SW 1271 (cell line): ENCODE measurements around the gene GPR33.
"Not testable (repeated sequence)": the region's sequence is repeated elsewhere in the genome, so short reads cannot be mapped to it uniquely, and the experiment has no call there.

Experiments
- DNase-seq, 2 experiments: peaks; one replicate each; lab custom pipeline; 2025; lab: John Stamatoyannopoulos, UW

The GPR33 gene

DNA sequence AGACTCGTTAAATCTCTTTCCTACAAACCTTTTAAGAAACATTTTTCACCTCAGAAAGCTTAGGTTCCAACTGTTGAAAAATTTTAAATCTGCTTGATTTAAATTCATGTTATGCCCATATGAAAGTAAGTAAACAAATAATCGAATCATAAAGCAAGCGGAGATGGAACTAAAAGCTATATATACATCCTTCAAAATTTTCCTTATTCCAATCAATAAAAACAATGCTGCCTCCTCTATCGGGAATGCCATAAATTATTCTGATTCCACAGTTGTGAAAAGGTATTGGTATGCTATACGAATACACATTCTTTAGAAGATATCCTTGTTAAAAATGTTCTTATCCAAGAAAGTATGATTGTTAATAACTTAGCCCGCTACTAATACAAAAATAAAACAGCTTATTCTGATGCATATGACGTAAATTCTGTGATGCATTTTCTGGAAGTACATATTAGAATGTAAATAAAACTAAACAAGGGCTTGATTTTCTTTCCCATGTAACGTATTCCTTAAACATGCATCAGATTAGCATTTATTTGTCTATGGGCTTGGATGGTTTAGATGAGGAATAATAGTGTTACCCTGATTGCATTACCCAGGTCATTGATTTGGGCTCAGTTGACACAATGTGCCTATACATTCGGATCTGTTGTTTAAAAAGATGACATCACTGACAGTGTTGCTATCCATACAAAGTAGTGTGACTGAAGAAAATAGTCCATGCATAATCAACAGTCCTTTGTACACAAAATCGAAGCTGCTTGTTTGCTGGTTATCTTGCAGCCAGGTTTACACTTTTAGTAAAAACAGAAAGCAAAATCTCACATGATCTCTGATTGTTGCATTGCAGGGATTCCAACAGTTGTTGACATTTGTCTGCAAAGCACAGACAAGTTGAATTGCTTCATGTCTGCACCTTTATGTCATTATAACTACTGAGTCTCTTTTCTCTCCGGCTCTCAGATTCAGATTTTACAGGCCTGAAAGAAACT, 29.9 kb downstream of the GPR33 start:
- no peak for DNase-seq

- peak; percentile 88 to 93 for DNase-seq
Observed at GRCh38 chr14:31456841-31457664, 30.8 kb downstream of the GPR33 start, which contains the start of gene DTD2. DTD2 (minus strand) TSS chr14:31457506; CDS start chr14:31457393, 113 bp downstream.

GRCh38 chr14:31449971-31450610, 37.7 kb downstream of the GPR33 start:
- peak in 1 of 2 experiments; percentile 52 for DNase-seq

DNA sequence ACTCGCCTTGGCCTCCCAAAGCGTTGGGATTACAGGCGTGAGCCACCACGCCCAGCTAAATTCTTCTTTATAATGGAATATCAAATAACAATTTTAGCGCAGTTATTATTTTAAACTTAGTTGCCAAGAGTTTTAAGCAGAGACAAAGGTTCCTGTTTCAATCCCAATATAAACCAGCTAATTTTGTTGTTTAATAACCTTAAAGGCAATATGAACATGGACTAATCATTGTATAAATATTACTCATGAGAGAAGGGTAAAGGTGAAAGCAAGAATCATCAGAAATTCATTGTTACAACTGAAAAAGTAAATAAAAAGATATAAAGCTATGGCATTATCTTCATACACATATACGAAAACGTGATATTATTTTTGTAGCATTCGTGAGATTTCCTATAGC, 38.7 kb downstream of the GPR33 start:
- DNase-seq: no peak

DNA sequence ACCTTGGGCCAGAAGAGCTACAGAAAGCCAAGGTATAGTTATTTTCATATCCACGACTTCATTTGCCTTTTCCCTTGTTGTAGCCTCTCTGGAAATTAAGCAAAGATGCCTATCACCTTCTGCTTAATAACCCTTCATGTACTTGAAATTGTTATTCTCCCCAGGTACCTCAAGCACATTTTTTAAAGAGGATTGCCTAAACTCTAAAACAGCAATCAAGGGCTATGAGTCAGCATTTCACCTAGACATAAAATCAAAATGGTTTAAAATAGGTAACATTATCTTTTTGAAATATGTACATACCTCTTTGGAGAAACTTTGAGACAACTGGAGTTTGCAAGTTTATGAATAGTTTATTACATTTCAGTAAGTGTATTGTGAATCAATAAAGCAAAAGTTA, 42.1 kb downstream of the GPR33 start:
- no peak for DNase-seq

DNA sequence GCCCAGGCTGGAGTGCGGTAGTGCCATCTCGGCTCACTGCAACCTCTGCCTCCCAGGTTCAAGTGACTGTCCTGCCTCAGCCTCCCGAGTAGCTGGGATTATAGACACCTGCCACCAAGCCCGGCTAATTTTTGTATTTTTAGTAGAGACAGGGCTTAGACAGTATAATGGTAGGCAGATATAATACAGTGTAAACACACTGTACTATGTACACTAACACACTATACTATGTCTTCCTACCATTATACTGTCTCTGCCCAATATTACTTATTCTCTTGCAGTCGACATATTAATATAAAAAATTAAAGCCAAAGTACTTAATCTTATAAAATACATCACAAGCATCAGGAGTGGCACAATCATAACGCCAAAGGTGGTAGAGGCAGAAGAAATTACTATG, 45.6 kb downstream of the GPR33 start:
- no peak for DNase-seq

DNA sequence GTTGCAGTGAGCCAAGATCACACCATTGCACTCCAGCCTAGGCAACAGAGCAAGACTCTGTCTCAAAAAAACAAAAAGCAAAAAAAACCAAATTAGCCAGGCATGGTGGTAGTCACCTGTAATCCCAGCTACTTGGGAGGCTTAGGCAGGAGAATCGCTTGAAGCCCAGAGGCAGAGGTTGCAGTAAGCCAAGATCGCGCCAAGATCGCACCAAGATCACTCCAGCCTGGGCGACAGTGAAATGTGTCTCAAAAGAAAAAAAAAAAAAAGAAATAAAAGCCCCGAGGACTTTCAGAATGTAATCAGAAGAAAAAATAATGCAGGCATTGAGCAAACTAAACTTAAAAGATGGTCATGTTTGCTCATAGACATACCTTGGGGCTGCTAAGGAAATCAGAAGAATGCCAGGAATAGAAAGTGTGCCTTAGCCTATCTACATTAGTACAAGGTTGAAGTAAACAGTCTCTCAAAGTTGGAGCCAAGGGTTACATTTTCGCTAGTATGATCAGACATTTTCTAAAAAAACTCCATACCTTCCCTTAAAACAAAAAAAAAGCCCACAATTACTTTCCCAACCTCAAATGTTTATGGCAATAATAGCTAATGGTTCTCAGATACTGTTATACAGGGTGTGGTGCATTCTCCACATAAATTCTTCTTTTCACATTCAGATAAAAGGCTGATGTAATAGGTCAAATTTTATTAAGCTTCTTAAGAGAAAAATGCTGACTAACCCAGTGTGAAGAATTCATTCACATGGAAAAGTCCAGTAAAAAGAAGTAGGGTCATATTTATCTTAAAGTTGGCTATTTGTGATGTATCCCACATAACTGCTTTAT, 46.3 kb downstream of the GPR33 start:
- DNase-seq: no peak

DNA sequence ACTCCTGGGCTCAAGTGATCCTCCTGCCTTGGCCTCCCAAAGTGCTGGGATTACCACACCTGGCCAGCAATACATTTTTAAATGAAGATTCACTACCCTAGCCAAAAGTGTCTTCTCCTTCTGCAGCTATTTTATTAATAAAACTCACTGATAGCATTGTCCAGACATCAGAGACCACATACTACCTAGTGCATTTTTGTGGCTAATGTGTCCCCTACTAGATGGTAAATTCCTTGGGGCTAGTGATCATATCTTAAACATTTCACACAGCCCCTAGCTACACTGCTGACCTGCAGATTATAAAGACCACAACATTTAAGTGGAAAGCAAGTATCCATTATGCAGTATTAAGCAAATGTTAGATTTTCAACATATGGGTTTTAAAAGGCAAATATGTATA, 47.6 kb downstream of the GPR33 start:
- no peak for DNase-seq

DNA sequence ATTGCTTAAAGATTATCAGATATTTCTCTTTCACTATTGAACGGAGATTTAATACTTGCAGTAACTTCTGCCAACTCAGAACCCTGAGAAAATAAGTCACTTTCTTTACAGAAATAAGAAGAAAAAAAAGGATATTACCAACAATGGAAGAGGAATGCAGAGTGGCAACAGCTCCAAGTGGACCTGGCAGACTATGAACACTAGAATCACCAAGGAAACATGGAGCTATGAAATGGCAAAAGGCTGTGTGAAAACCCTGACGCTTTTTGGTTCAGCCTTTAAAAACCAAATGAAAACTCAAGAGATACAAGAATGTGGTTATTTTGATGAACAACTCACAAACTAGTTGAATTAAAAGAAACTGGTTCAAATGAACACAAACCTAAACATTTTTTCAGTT, 48.3 kb downstream of the GPR33 start:
- DNase-seq: no peak

GRCh38 chr14:31437045-31437691, 50.7 kb downstream of the GPR33 start:
- not testable (repeated sequence) for DNase-seq

DNA sequence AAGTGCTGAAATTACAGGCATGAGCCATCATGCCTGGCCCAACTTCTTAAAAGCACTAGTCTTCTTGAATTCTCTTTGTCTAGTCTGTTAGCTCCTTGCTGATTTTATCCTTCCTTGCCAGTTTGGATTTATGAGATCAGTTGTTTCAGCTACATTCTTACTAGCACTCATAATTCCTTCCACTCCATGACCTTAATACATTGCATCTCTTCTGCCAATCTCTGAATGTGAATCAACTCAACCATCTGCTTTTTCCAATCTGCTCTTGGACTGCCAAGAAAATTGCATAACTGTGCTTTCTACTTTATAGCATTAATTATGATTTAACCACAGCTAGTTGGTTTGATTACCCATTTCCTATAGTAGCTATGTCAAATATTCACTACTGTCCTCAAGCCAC, 52.6 kb downstream of the GPR33 start:
- DNase-seq: no peak
